Measurements from ENCODE around the gene CHAF1B. TPM values are rescaled to one million over a fixed set of nuclear protein-coding genes. Genes with fewer than 3 reads are reported as not detected.

The CHAF1B gene
- total and polyA plus RNA-seq, 2 of the 8 experiments (the other 6 are each of a cell fraction or from before 2014, with no cell fraction given), result 11.8 to 23.1 TPM

DNA sequence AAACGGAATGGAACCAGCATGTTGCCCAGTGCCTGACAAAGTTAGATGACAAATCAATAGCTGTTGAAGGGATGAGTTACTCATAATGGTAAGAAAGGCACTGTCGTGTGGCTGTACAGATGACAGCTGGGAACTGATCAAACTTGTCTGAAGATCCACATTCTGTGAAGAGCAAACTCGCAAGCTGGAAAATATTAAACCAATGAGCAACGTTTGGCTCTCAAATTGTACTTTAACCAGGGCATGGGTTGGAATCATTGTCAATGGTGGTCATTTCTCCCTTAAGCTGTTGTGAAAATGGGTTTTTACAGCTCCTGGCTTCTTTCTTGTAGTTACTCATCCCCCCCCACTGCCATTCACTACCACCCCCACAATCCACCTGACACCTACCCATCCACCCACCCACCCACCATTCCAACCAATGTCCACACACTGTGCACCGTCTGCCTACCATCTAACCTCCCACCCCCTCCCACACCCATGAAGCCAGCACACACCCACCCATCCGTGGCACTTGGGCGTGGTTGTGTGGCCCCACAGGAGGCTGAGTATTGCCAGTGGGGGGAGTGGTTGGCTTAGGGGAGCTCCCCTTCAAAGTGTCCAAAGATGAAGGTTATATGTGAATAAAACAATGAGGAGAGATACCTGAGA, 48.0 kb downstream of the CHAF1B start:
- no peak overlapping the region for H3K27ac ChIP-seq (ENCODE audit: low read depth, low read length)
- H2AFZ ChIP-seq (ENCODE audit: low read length), result no peak overlapping the region
- H3K9ac ChIP-seq (replicated peaks in 1 of 4; ENCODE audit: extremely low read depth in 1 of 4, low read depth in 3 of 4, low read length in 3 of 4), result peak overlapping the region in 1 of 4 experiments; percentile 3; a peak in 1 of 7 replicates
- 94% methylated on average over 7 of the region's 7 CpGs; no CpG with 5 or more reads in 1 of the 2 experiments for WGBS, 2 experiments (ENCODE audit: extremely low coverage in 1 of 2, insufficient coverage in 1 of 2, insufficient read length in 1 of 2, insufficient replicate concordance in 2 of 2, low coverage in 1 of 2, low lambda C conversion rate in 2 of 2, missing lambda C conversion rate in 1 of 2)
- no peak for FAIRE-seq
- no peak overlapping the region for H4K91ac ChIP-seq (replicated peaks; ENCODE audit: insufficient read length, low read length)
- ChIA-PET POLR2A (ENCODE audit: partially characterized antibody) (no interaction called here), CTCF (ENCODE audit: partially characterized antibody) (interaction anchor here (0.6 to 1.8 kb wide), 3 partner anchors 9 to 11 kb away, joined by 3 to 8 read pairs (median 3); no protein-coding TSS in a partner anchor)
- H2BK20ac ChIP-seq (ENCODE audit: low read length), result no peak overlapping the region
- no peak for DNase-seq (ENCODE audit: low read depth in 1 of 2, low spot score in 2 of 2)
- no peak overlapping the region for H4K8ac ChIP-seq (ENCODE audit: extremely low read depth, insufficient read depth, low read length)
- TF ChIP-seq SRF (IDR thresholded peaks at IDR 0.05; ENCODE audit: low read depth, low read length) (no peak), BACH1 (IDR thresholded peaks at IDR 0.05; ENCODE audit: low read length) (no peak), EGR1 (IDR thresholded peaks at IDR 0.05; ENCODE audit: borderline replicate concordance, low read depth, low read length) (no peak)
- H4K5ac ChIP-seq (ENCODE audit: insufficient read length, low read depth, low read length), result no peak overlapping the region
- H3K4ac ChIP-seq (replicated peaks; ENCODE audit: insufficient read length, low read depth, low read length), result no peak overlapping the region
- H3K4me3 ChIP-seq (ENCODE audit: extremely low read depth in 1 of 4, insufficient read depth in 2 of 4, low read depth in 3 of 4, low read length in 4 of 4), result no peak overlapping the region
- H2AK5ac ChIP-seq (ENCODE audit: low read depth, low read length), result no peak overlapping the region
- no peaks in the 10 kb centered on the region for H3K27me3 ChIP-seq (replicated peaks in 1 of 4; ENCODE audit: control insufficient read depth in 3 of 4, extremely low read depth in 1 of 4, insufficient read depth in 3 of 4, low read length in 3 of 4)
- H3K23ac ChIP-seq (ENCODE audit: insufficient read length), result no peak overlapping the region
- no peaks in the 10 kb centered on the region; a peak in 1 of 7 replicates for H3K4me1 ChIP-seq (replicated peaks in 1 of 4; ENCODE audit: control insufficient read depth in 3 of 4, insufficient read depth in 4 of 4, low read length in 3 of 4)
- no peaks in the 10 kb centered on the region for H3K36me3 ChIP-seq (ENCODE audit: control insufficient read depth in 2 of 4, insufficient read depth in 4 of 4, low read length in 3 of 4)
- no peak overlapping the region for H2BK15ac ChIP-seq (ENCODE audit: low read length)
- H2BK5ac ChIP-seq (ENCODE audit: low read depth, low read length), result no peak overlapping the region
- H3K14ac ChIP-seq (ENCODE audit: insufficient read length), result no peak overlapping the region
- no peaks in the 10 kb centered on the region for H3K23me2 ChIP-seq (ENCODE audit: low read depth, low read length)
- H3K18ac ChIP-seq (ENCODE audit: extremely low read depth, low read length), result no peak overlapping the region
- no peaks in the 10 kb centered on the region for H3K79me2 ChIP-seq (ENCODE audit: control insufficient read depth in 1 of 2, insufficient read depth in 2 of 2, low read length in 2 of 2)
- H3K79me1 ChIP-seq (ENCODE audit: low read depth, low read length), result no peaks in the 10 kb centered on the region
- no peaks in the 10 kb centered on the region for H3K9me3 ChIP-seq (ENCODE audit: insufficient read depth in 2 of 2, low read depth in 1 of 2, low read length in 1 of 2)
- H3K4me2 ChIP-seq (ENCODE audit: insufficient read depth in 1 of 2, low read depth in 2 of 2, low read length in 2 of 2), result no peak overlapping the region
- H2BK12ac ChIP-seq (ENCODE audit: low read depth, low read length), result no peak overlapping the region
- no peak overlapping the region for H3K56ac ChIP-seq (replicated peaks; ENCODE audit: insufficient read length, low read depth, low read length)
- no peak overlapping the region for H2BK120ac ChIP-seq (replicated peaks; ENCODE audit: low read depth, low read length)
- no peaks in the 10 kb centered on the region for H4K20me1 ChIP-seq (replicated peaks in 1 of 2; ENCODE audit: control insufficient read depth in 1 of 2, insufficient read depth in 2 of 2, low read length in 2 of 2)

All from H1 (cell line).